BJ (cell line): ENCODE measurements around the gene GLUL. TPM values are rescaled to one million over a fixed set of nuclear protein-coding genes. Genes with fewer than 3 reads are reported as not detected.

Source experiments
- CTCF ChIA-PET: fragments of 350-600 bp; formaldehyde crosslinking; extraction: SDS; loops from one replicate; lab custom pipeline; 2021; ENCODE audit warnings: antibody characterized with exemption, inconsistent platforms; lab: Yijun Ruan, JAX
- POLR2A ChIA-PET: fragments of 300-600 bp; sonication (Branson Sonifier 250); formaldehyde crosslinking; extraction: SDS; loops from one replicate; lab custom pipeline; 2021; ENCODE audit warnings: antibody characterized with exemption; lab: Charles Lee
- DNase-seq: peaks from one replicate; pipeline ENCODE4 v3.0.0-alpha.2; 2011; ENCODE audit warnings: low read depth
- H3K27me3 ChIP-seq: 2 replicates; pipeline ENCODE4 v1.6.0; 2011; ENCODE audit warnings: low read length; ENCODE audit not compliant: control insufficient read depth, insufficient read depth
- H3K36me3 ChIP-seq: 2 replicates; pipeline ENCODE4 v1.5.1; 2011; ENCODE audit warnings: low read length; ENCODE audit not compliant: control insufficient read depth, insufficient read depth
- H3K4me3 ChIP-seq: 2 replicates; pipeline ENCODE4 v1.5.1; 2011; ENCODE audit warnings: low read depth, mild to moderate bottlenecking, control low read depth, low read length
- CTCF ChIP-seq: IDR thresholded peaks from 2 replicates; pipeline ENCODE4 v1.5.1; 2011; ENCODE audit warnings: low read depth, mild to moderate bottlenecking, control low read depth, inconsistent platforms, low read length, moderate library complexity; ENCODE audit not compliant: insufficient read depth
- polyA plus RNA-seq: library from polyadenylated mRNA; depleted of rRNA; stranded (reverse); fragments of >200 nt; gene quantifications from 2 replicates; pipeline ENCODE4 v1.2.3, GENCODE V29; 2011

Gene GLUL
- polyA plus RNA-seq, 1 experiment, result 494 TPM

- Histone ChIP-seq H3K27me3 (no peaks in the 10 kb centered on the region), H3K36me3 (no peaks in the 10 kb centered on the region), H3K4me3 (no peak overlapping the region)
- ChIA-PET POLR2A (no interaction called here), CTCF (no interaction called here)
- no peak for DNase-seq
- no peak for TF ChIP-seq CTCF
These were observed 38.9 kb upstream of the GLUL start for GRCh38 chr1:182430263-182431068.

- Histone ChIP-seq H3K27me3 (no peaks in the 10 kb centered on the region), H3K4me3 (no peak overlapping the region), H3K36me3 (no peaks in the 10 kb centered on the region)
- no peak for TF ChIP-seq CTCF
- no peak for DNase-seq
- ChIA-PET POLR2A (no interaction called here), CTCF (interaction anchor here (0.8 to 1.3 kb wide), 3 partner anchors 16 to 949 kb away, joined by 3 read pairs; no protein-coding TSS in a partner anchor)
These were observed 36.5 kb upstream of the GLUL start for GRCh38 chr1:182428043-182428442.

- POLR2A ChIA-PET, result no interaction called here
These were observed 35.1 kb upstream of the GLUL start for GRCh38 chr1:182426442-182427430.

GRCh38 chr1:182415789-182416188 lies 24.2 kb upstream of the GLUL start:
- no peaks in the 10 kb centered on the region for H3K27me3 ChIP-seq
- TF ChIP-seq CTCF, result no peak
- DNase-seq, result no peak
- CTCF ChIA-PET, result no interaction called here
- POLR2A ChIA-PET, result no interaction called here
- no peak overlapping the region for H3K4me3 ChIP-seq
- H3K36me3 ChIP-seq, result no peaks in the 10 kb centered on the region

More at GRCh38 chr1:182426442-182427430, 35.1 kb upstream of the GLUL start:
- H3K36me3 ChIP-seq, result no peaks in the 10 kb centered on the region
- CTCF ChIA-PET, result interaction anchor here (1.6 kb wide), 1 partner anchor 8 kb away, joined by 5 read pairs; no protein-coding TSS in a partner anchor
- TF ChIP-seq CTCF, result no peak
- no peaks in the 10 kb centered on the region for H3K27me3 ChIP-seq
- no peak for DNase-seq
- no peak overlapping the region for H3K4me3 ChIP-seq

- no peaks in the 10 kb centered on the region for H3K36me3 ChIP-seq
- no peak for TF ChIP-seq CTCF
- no peaks in the 10 kb centered on the region for H3K27me3 ChIP-seq
- H3K4me3 ChIP-seq, result no peak overlapping the region
- ChIA-PET POLR2A (no interaction called here), CTCF (interaction anchor here (1.2 kb wide), 1 partner anchor 328 kb away, joined by 4 read pairs; no protein-coding TSS in a partner anchor)
- DNase-seq, result no peak
These were observed 22.4 kb upstream of the GLUL start for GRCh38 chr1:182413969-182414368.
